Amniotic epithelial cell (primary cell): ENCODE results near the gene B4GALNT3.

ENCODE experiments used
- DNase-seq: peaks from one replicate; pipeline ENCODE4 v3.0.0-alpha.2; 2010; ENCODE audit warnings: low read depth

The B4GALNT3 gene

DNA sequence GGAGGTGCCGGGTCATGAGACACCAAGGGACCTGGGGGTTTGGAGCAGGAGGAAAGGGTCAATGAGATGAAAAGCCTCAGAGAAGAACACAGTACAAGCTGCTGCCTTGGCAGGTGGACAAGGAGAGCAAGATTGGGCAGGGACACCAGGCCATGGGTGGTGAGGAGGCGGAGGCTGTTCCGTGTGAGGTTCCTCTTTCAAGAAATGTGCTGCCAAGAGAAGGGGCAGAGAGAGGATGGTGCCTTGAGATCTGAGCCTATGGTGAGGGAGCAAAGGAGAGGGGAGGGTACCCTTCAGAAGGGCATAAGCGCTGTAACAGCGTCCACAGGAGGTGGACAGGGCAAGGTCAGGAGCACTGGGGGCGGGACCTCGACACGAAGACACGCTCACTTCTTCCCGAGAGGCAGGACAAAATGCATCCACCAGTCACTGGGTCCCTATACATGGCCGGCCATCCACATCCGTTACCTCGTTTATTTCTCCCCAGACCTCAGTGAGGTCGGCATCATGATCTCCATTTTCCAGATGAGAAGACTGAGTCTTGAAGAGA, 100.2 kb downstream of the B4GALNT3 start:
- DNase-seq: no peak

DNA sequence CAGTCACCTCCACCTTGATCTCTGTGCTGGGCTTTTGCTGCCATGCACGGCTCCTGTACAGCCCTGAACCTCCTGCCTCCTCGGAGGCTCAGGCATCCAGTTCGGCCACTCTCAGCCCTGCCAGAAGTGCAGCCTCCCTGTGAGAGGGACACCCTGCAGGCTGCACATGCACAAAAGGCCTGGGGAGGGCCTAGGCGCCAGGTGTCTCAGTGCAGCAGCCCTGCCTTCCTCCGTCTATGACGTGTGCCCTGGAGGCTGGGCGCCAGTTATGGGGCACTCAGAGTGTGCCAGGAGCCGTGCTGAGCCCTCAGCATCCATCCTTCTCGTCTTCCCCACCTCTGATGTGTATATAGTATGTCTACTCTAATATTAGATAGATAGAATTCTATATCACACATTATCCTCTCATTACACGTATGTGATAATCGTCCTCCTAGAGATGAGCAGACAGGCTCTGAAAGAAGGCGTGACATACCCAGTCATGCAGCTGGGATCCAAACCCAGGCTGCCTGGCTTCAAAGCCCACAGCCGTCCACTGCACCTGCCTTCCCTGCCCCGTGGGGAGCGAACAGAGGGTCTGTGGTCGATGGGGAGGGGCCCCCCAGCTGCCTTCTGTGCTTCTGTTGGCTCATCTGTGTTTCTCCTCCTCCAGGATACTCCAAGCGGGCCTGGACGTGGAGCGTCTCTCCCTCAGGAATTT, 101.1 kb downstream of the B4GALNT3 start:
- DNase-seq: no peak

DNA sequence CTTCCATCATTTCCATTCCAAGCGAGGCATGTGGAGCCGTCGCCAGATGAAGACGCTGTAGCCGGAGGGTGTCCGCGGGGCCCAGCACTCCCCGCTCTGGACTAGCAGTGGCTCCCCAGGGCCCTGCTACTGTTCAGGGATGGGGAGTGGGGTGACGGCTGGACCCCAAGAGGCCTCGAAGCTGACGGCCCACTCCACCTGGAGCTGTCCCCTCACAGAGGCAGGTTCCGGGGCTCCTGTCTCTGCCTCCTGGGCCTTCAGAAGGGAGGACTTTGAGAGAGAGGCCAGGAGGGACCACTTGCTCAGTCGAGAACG, 101.6 kb downstream of the B4GALNT3 start:
- no peak for DNase-seq

DNA sequence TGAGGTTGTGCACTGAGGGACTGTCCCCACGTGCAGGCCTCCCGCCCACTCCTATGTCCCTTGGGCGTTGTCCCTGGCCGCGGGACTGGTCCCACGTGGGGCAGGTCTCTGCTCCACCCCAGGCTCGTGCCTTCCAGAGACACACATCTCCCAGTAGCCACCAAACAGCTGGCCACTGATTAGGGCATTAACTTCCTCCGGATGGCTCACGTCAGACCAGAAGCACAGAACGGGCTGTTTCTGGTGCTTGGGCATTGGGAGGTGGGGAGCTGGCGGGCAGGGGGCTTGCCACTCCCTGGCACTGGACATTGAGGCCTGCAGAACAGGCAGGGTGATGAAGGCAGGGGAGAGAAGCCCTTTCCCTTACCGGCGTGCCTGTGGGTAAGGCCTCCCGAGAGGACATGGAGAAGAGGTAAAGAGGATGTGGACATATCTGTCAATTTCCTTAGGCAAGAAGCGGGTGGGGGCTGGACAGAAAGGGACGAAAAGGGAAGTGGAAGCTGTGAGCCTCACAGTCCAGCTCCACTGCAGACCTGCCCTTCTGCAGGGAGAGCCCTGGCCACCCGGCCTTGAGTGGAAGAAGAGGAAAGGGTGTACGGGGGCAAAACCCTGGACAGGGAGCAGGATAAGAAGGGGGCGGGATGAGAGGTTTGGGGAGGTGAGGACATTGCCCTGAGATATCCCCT, 102.3 kb downstream of the B4GALNT3 start:
- DNase-seq: no peak

DNA sequence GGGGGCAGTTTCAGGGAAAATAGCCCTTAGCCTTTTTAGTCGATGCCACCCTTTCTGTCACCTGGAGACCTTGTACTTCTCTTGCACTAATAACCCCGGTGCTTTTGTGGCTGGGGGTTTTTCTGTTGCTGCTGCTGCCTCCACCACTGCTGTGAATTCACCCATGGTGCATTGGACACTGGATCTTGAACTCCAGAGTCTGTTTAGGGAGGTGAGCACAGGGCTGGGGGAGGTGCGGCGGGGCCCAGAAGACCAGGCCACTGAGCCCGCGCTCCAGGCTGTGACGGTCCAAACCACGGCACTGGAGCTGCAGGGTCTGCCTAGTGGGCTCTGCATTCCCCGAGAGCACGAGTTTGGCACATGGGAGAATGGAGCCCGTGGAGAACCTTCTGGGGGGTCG, 102.9 kb downstream of the B4GALNT3 start:
- no peak for DNase-seq

DNA sequence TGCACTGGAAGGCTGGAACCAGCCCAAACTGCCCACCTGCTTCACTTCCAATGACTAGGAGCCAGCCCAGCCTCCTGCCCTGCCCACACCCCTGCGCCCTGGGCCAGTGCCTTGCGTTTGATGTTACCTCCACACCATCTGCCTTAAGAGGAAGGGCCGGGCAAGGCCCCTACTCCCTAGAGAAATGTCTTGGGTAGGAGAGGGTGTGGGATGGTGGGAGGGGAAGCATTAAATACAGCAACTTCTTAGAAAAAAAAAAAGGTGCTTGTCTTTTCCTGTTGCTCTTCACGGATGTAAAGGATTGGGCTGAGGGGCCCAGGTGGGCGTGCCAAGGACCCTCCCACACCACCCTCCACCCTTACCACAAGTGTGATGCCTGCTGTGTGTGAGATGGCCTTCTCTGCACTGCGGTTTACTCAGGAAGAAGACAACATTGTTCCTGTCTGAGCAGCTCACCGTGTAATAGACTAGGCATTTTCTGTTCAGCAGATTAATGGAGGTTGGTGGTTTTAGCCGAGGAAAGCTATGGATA, 103.6 kb downstream of the B4GALNT3 start:
- peak; percentile 52 for DNase-seq

DNA sequence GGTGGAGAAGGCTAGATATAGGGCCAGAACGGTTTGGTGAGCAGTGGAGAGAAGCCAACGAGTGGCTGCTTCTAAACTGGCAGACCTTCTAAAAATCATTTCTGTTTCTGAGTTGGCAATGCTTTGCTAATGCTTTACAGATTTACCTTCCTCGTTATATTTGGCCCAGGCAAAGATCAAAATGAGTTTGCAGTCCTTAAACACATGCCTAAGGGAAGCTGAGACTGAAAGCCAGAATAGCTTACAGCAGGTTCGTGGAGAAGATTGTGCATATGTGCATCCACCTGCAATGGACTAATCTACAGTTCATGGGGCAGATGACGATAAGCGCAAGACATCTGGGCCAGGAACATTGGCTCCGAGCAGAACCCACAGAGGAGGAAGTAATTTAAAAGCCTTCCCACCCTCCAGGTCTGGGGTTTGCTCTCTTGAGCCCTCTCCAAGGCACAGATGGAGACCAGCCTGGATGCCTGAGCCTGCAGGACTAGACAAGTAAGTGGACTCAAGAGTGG, 104.1 kb downstream of the B4GALNT3 start:
- no peak for DNase-seq

DNA sequence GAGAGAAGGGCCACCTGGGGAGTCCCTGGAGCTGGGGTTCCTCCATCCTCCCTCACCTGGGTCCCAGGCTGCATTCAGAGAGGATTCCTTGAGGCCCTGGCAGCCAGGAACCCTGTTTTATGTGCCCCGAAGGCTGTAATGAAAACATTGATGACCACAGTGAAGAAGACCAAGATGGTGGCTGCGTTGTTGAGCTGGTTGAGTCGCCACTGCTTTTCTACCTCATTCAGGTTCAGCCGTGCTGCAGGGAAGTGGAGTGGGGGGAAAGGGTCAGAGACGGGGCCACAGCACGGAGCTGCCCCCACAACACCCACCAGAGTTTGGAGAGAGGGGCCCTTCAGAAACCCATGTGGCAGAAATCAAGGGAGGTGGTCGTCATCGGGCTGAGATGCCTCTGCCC, 105.4 kb downstream of the B4GALNT3 start:
- DNase-seq: no peak

DNA sequence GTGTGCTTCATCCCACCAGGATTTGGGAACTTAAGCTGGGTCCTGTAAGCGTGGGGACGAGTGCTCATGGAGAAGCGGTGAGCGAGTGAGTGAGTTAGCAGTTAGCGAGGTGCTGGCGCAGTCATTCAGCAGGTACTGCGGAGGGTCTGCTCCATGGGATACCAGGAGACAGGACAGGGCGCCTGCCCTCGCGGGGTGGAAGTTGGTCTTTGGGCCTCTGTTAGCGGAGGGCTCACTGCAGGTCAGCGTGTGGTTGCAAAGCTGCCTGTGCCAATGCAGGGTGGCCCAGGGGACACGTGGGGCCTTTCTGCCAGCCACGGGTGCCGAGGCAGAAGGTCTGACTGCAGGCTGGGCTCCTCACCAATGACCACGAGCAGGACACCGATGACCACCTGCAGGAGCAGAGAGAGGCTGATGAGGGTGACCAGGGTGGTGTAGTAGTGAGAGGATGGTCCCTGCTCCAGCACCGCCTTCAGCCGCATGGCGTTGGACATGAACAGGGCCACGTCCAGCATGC, 105.9 kb downstream of the B4GALNT3 start:
- DNase-seq: no peak

DNA sequence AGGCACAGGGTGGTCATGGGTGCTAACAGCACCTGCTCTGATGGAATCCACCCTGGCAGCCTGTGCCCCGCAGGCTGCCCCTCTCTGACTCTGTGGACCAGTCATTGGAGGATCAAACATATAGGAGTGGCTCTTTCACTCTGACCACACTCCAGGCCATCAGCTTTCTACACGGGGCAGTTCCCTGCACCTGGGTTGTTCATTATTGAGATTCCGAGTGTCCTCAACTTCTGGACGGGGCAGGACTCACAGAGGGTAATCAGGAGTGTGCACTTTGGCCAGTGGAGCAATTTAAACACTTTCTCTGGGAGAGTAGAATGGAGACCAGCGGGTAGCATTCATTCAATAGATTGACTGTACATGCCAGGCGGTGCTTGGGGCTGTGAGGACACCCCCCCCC, 108.7 kb downstream of the B4GALNT3 start:
- DNase-seq: no peak

DNA sequence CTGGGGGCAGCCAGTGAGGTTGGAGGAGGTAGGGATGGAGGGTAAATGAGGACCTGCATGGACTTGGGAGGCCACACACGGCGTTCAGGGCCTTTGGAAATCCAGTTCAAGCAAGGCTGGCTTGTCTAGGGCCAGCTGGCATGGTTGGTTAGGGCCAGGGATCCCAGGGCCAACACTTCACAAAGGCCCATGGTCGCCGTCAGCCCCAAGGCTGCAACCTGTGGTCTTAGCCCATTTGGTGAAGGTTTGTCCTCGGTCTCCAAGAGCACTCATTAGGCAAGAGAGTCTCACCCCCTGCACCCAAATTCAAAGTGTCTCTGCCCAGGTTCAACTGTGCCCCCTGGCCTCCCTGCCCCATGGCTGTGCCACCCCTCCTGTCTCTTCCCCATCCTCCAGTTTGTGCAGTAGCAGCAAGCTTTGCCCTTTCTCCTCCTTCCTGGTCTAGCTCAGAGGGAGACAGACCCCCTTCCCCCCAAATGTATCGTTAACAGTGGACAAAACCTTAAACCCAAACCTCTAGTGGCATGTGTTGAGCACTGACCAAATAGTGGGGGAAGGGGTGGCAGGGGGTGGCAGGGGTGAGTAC, 109.4 kb downstream of the B4GALNT3 start:
- DNase-seq: no peak

DNA sequence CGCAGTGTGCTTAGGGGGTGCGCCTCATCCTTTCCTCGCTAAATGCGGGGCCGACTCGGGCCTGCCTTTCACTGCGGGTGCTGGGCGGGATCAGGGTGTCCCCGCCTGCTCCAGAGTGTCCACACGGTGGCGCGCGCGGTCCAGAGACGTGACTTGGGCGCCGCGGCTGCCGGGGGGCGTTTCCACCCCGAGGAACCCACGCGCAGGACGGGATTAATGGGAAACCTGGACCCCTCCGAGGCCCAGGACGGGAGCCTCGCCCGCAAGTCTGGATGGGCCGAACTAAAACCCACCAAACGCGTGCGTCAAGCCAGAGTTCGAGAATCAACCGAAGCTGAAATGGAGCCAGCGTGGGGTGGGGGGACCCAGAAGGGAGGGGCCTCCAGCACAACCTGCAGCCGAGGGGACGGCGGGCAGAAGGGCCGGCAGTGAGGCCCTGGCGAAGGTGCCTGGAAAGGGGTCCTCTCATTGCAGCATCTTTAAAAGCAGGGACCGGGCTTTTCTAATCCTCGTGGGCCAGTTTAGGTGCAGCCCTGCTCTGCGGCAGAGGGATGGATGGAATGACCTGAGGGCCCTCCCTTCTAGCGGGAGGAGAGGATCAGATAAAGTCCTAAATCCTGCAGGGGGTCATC, 110.2 kb downstream of the B4GALNT3 start:
- DNase-seq: peak; percentile 74

DNA sequence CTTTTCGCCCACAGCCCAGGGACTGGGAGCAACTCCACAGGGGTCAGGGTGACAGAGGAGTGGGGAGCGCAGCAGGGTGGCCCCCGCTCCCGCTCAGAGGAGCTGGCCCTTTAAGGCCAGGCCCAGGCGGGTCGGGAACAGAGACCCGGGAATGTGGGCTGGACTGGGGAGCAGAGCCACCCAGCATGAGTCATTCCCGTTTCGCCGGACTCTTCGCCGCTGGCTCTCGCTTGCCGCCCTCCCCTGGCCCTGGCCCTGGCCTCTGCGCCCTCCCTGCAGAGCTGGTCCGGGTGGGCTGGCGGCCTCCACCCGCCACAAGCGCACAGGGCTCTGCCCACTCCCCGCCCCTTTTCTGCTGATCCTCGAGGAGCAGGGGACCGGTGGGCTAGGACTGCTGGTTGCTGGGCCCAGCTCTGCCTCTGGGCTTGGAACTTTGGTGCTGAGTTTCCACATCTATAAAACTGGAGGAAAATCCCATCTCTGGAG, 110.7 kb downstream of the B4GALNT3 start:
- peak; percentile 88 for DNase-seq

DNA sequence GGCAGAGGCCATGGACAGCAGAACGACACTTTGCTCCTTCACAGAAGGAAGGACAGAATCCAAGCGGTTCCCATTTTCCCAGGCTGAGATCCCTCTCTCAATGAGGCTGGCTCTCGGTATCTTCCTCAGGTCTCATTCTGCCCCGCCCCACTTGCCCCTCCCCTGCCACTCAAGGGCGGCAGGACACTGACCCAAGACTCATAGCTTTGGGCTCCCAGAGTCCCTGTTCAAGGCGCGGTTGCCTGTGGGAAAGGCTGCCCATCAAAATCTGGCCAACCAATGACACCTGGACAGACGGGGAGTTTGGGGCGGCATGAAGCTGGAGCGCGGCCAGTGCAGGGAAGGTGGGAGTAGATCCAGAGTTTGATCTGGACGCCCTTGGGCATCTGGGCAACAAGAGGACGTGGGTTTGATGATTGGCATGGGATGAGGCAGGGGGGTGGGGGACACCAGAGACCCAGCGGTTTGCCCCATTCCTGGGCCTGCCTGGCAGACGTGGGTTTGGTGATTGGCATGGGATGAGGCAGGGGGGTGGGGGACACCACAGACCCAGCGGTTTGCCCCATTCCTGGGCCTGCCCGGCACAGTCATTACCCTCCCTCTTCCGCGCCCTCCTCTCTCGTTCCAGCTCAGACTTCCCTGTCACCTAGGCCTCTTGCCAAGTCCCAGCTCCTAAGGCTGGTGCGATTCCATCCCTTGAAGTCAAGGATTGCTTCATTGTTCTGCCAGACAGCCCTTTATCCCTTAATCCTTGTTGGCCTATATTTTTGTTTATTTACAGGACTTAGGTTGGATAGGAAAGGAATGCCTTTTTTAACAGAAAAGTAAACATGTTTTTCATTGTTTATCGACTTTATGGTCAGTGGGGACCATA, 111.4 kb downstream of the B4GALNT3 start:
- peak; percentile 95 for DNase-seq

DNA sequence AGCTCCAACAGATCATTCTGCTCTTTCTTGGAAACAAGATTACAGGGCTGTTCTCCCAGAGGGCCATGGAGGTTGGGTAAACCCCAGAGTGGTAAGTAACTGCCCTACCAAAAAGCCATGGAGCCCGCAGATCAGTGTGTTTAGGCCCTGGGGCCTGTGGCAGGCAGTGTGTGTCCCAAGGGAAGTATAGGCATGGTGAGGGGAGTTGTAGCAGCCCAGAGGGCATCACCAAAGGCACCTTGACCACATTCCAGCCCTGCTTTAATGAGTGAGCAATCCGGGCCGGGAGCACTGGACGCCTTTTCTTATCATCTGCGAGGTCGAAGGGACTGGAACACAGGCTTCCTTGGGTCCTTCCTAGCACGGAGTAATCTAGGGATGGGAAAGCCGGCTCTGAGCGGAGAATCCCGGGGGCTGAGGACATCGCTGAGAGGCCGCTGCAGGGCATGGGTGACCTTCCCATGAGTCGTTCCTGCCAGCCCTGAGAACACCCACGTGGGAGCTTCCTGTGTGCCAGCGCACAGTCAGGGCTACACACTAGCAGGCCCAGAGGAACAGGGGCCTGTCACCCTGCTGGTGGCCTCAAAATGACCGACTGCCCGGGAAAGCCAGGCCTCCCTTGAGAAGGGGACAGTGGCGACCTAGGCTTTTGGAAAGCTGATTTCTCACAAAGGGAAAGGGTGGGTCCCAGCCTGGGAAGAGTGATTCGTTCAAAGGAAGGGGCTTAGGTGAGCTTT, 112.2 kb downstream of the B4GALNT3 start:
- DNase-seq: no peak

DNA sequence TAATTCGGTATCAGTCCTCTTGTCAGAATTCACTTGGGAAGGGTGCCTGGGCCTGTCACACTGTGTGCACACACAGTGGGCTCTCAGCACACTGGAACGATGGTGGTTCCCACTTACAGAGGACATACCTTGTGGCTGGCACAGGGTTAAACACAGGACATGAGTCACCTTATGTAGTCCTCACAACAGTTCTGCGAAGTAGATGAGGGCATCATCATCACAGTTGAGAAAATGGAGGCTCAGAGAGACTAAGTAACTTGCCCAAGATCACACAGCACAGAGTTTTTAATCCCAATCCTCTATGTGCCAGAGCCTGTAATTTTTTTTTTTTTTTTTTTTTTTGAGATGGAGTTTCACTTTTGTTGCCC, 112.8 kb downstream of the B4GALNT3 start:
- peak; percentile 66 for DNase-seq

DNA sequence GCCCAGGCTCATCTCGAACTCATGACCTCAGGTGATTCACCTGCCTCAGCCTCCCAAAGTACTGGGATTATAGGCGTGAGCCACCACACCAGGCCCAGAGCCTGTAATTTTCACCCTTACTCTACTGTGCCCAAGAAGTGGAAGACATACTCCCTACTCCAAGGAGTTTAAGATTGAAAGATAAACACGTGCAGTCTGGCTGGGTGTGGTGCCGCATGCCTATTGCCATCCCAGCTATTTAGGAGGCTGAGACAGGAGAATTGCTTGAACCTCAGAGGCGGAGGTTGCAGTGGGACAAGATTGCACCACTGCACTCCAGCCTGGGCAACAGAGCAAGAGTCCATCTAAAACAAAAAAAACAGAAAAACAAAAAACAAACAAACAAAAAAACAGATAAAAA, 113.5 kb downstream of the B4GALNT3 start:
- DNase-seq: no peak

DNA sequence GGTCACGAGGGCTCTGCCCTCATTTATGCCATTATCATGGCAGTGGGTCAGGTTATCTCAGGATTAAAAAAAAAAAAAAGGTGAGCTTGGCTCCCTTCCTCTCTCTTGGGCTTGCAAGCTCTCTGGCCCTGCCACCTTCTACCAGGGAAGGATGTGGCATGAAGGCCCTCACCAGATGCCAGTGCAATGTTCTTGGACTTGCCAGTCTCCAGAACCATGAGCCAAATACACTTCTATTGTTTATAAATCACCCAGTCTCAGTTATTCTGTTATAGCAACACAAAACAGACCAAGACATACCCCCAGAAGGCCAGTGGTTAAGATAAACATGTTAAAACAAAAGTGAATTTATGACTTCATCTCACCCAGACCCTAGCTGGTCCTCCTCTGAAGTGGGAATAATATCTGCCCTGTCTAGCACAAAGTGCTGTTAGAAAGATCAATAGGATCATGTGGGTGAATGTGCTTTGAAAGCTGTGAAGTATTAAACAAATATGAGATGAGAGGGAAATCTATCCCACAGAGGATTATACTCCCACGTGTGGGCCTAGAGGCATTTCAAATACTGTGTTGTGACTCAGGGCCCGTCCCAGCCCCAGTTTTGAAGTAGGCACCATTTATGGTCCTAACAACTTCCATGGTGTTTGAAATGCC, 114.9 kb downstream of the B4GALNT3 start:
- DNase-seq: peak; percentile 89

DNA sequence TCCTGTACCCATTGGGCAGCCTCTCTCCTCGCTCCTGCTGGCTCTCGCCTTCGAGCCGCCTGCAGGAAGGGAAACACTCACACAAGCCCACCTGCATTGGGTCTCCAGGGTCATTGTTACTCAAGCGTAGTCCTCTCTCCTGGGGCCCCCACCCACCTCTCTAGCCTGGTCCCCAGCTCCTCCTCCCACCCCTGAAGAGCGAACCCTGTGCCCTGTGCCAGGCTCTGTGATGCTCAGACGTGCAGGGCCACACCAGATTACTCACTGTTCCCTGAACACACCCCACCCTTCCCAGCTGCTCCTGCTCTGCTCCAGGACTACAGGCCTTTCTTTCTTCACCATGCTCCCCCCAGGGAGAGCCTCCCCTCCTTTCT, 115.4 kb downstream of the B4GALNT3 start:
- no peak for DNase-seq
